ENCODE measurements around the gene EFCAB10. TPM values are rescaled to one million over a fixed set of nuclear protein-coding genes. Genes with fewer than 3 reads are reported as not detected.
"Not testable (repeated sequence)": the region's sequence is repeated elsewhere in the genome, so short reads cannot be mapped to it uniquely, and the experiment has no call there.

EFCAB10 gene
- total RNA-seq, 2 donors from 2014 or later, result not detected

DNA sequence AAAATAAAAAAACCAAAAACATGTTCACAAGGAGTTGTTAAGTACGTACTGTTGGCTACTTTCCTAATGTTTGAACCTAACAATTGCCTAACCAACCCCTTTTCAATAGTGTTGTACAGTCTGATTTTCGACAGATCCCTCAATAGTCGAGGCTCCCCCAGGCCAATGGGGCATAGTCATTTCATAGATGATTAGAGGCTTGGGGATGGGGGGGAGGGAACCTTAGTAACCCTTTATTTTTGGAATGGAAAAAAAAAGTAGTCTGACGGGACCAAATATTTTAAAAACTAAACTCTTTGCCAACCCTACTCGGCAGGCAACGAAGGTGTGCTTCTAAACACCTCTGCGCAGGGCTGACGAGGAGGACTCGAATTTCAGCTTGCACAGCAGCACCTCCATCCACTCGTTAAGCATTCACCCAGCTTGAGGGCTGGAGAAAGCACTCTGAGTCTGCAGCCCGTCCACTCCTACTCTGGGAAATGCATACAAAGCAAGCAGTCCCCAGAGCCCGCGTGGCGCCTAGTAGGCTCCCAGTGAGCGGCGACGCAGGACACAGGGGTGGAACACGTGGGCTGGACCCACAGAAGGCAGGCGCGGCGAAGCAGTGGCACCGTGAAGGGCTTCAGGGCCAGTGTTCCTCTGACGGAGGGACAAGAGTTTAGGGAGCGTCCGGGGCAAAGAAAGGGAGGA, 60.1 kb downstream of the EFCAB10 start:
- ATAC-seq, result peak; percentile 48
- TF ChIP-seq, protein P1, sequence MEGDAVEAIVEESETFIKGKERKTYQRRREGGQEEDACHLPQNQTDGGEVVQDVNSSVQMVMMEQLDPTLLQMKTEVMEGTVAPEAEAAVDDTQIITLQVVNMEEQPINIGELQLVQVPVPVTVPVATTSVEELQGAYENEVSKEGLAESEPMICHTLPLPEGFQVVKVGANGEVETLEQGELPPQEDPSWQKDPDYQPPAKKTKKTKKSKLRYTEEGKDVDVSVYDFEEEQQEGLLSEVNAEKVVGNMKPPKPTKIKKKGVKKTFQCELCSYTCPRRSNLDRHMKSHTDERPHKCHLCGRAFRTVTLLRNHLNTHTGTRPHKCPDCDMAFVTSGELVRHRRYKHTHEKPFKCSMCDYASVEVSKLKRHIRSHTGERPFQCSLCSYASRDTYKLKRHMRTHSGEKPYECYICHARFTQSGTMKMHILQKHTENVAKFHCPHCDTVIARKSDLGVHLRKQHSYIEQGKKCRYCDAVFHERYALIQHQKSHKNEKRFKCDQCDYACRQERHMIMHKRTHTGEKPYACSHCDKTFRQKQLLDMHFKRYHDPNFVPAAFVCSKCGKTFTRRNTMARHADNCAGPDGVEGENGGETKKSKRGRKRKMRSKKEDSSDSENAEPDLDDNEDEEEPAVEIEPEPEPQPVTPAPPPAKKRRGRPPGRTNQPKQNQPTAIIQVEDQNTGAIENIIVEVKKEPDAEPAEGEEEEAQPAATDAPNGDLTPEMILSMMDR (IDR thresholded peaks at IDR 0.05), result no peak
- peak in 1 of 3 donors; percentile 14 for TF ChIP-seq POLR2A (IDR thresholded peaks at IDR 0.05)

DNA sequence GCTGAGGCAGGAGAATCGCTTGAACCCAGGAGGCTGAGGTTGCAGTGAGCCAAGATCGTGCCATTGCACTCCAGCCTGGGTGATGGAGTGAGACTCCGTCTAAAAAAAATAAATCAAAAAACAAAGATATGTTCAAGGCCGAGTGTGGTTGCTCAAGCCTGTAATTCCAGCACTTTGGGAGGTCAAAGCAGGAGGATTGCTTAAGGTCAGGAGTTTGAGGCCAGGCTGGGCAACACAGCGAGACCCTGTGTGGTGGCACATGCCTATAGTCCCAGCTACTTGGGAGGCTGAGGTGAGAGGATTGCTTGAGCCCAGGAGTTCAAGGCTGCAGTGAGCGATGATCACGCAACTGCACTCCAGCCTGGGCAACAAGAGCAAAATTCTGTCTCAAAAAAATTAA, 60.7 kb downstream of the EFCAB10 start:
- intact Hi-C loops (cut with DNase I); DNase-seq; H3K27me3 ChIP-seq; H3K36me3 ChIP-seq (replicated peaks in 1 of 2; ENCODE audit: insufficient read depth in 1 of 2, low read depth in 2 of 2); H3K27ac ChIP-seq; H3K4me3 ChIP-seq; ATAC-seq; H3K9me3 ChIP-seq: not testable (repeated sequence)
- H3K4me1 ChIP-seq, result peaks cover 17% of the 10 kb centered on the region
- 76 to 80% methylated on average over 7 of the region's 7 CpGs for WGBS, 2 donors

More for the DNA sequence above, 60.1 kb downstream of the EFCAB10 start:
- Histone ChIP-seq H3K36me3 (replicated peaks in 1 of 2; ENCODE audit: insufficient read depth in 1 of 2, low read depth in 2 of 2) (no peaks in the 10 kb centered on the region), H3K4me1 (peaks cover 17% of the 10 kb centered on the region), H3K4me3 (peak overlapping the region; percentile 62 to 87), H3K9me3 (no peaks in the 10 kb centered on the region), H3K27me3 (no peaks in the 10 kb centered on the region), H3K27ac (peak overlapping the region; percentile 77 to 95 (median 94))
- peak; percentile 56 to 65 (median 60) for DNase-seq
- intact Hi-C loops (cut with DNase I), result no loop called here
- WGBS, 2 donors, result 11 to 16% methylated on average over 10 to 25 of the region's 25 CpGs

DNA sequence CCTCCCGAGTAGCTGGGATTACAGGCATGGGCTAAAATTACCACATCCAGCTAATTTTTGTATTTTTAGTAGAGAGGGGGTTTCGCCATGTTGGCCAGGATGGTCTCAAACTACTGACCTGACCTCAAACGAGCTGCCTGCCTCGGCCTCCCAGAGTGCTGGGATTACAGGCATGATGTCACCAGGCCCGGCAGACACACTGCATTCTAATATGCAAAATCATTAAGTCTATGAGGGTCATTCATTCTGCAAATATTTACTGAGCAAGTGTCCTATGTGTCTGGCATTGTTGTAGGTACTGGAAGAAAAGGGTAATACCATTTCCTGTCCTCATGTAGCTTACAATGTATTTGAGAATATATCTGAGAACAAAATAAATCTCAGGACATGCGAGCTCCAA, 61.9 kb downstream of the EFCAB10 start:
- no peak overlapping the region for H3K4me3 ChIP-seq
- H3K4me1 ChIP-seq, result peaks cover 17% of the 10 kb centered on the region
- no peaks in the 10 kb centered on the region for H3K27me3 ChIP-seq
- ATAC-seq (no peak), DNase-seq (no peak)
- 93 to 94% methylated on average over 6 of the region's 6 CpGs for WGBS, 2 donors
- intact Hi-C loops (cut with DNase I), result no loop called here
- H3K27ac ChIP-seq, result no peak overlapping the region
- no peaks in the 10 kb centered on the region for H3K36me3 ChIP-seq (replicated peaks in 1 of 2; ENCODE audit: insufficient read depth in 1 of 2, low read depth in 2 of 2)
- TF ChIP-seq POLR2A (IDR thresholded peaks at IDR 0.05), result no peak
- TF ChIP-seq, protein P1 (IDR thresholded peaks at IDR 0.05), result no peak
- H3K9me3 ChIP-seq, result no peaks in the 10 kb centered on the region

DNA sequence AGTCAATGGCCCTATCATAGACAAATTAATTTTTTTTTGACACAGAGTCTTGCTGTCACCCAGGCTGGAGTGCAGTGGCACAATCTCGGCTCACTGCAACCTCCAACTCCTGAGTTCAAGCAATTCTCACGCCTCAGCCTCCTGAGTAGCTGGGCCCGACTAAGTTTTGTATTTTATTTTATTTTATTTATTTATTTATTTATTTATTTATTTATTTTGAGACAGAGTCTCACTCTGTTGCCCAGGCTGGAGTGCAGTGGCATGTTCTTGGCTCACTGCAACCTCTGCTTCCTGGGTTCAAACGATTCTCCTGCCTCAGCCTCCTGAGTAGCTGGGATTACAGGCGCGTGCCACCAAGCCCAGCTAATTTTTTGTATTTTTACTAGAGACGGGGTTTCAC, 65.7 kb downstream of the EFCAB10 start:
- WGBS, 2 donors, result 94 to 97% methylated on average over 7 of the region's 7 CpGs
- H3K9me3 ChIP-seq; H3K27me3 ChIP-seq; H3K27ac ChIP-seq; H3K36me3 ChIP-seq (replicated peaks in 1 of 2; ENCODE audit: insufficient read depth in 1 of 2, low read depth in 2 of 2); intact Hi-C loops (cut with DNase I); H3K4me1 ChIP-seq; DNase-seq; ATAC-seq; H3K4me3 ChIP-seq: not testable (repeated sequence)

Other genes starting within 250 kb of the EFCAB10 start
- gene SRPK2, start 192.6 kb downstream of the EFCAB10 start, total RNA-seq, result 10 to 100 TPM; 23.4 to 31.1 TPM
- gene PUS7, start 59.2 kb downstream of the EFCAB10 start, total RNA-seq, result 10 to 100 TPM; 10.6 to 11.9 TPM
- gene RINT1, start 49.3 kb downstream of the EFCAB10 start, total RNA-seq, result 10 to 100 TPM; 26.5 to 33.0 TPM